GM19099 (cell line): ENCODE results near the gene PVR.

Source experiments
- POLR2A ChIP-seq: IDR thresholded peaks from 3 replicates; pipeline ENCODE4 v1.6.1; 2011; ENCODE audit warnings: low read depth; ENCODE audit not compliant: insufficient read length; ENCODE audit errors: extremely low read depth

PVR gene

GRCh38 chr19:44613295-44614178 lies 30.2 kb upstream of the PVR start, which contains the start of gene IGSF23:
Gene IGSF23, plus strand, starts transcription at chr19:44613563. Its CDS starts 83 bp downstream, at chr19:44613646.
- no peak for TF ChIP-seq POLR2A

GRCh38 chr19:44614313-44614712 lies 29.4 kb upstream of the PVR start:
- TF ChIP-seq POLR2A: no peak

- no peak for TF ChIP-seq POLR2A
Measured at GRCh38 chr19:44615863-44616247, 27.9 kb upstream of the PVR start.

- no peak for TF ChIP-seq POLR2A
Measured at GRCh38 chr19:44617110-44617880, 26.4 kb upstream of the PVR start.

- no peak for TF ChIP-seq POLR2A
Measured at GRCh38 chr19:44618640-44619357, 24.9 kb upstream of the PVR start.

GRCh38 chr19:44620667-44621066 lies 23.0 kb upstream of the PVR start:
- no peak for TF ChIP-seq POLR2A

GRCh38 chr19:44621367-44621766 lies 22.3 kb upstream of the PVR start:
- TF ChIP-seq POLR2A: no peak

- TF ChIP-seq POLR2A: no peak
Measured at GRCh38 chr19:44623080-44623479, 20.6 kb upstream of the PVR start.

- TF ChIP-seq POLR2A: no peak
Measured at GRCh38 chr19:44623626-44624025, 20.1 kb upstream of the PVR start.

GRCh38 chr19:44624840-44625354 lies 18.8 kb upstream of the PVR start:
- TF ChIP-seq POLR2A: no peak

- no peak for TF ChIP-seq POLR2A
Measured at GRCh38 chr19:44626048-44626624, 17.6 kb upstream of the PVR start.

- TF ChIP-seq POLR2A: no peak
Measured at GRCh38 chr19:44627631-44628030, 16.1 kb upstream of the PVR start.

GRCh38 chr19:44628793-44629192 lies 14.9 kb upstream of the PVR start:
- TF ChIP-seq POLR2A: no peak

- no peak for TF ChIP-seq POLR2A
Measured at GRCh38 chr19:44634785-44635184, 8.9 kb upstream of the PVR start.
